ENCODE measurements around the gene AFF1. TPM values are rescaled to one million over a fixed set of nuclear protein-coding genes. Genes with fewer than 3 reads are reported as not detected.
"Not testable (repeated sequence)": the region's sequence is repeated elsewhere in the genome, so short reads cannot be mapped to it uniquely, and the experiment has no call there.

AFF1 gene
- total RNA-seq, 1 donor from 2014 or later, result 77.8 TPM

DNA sequence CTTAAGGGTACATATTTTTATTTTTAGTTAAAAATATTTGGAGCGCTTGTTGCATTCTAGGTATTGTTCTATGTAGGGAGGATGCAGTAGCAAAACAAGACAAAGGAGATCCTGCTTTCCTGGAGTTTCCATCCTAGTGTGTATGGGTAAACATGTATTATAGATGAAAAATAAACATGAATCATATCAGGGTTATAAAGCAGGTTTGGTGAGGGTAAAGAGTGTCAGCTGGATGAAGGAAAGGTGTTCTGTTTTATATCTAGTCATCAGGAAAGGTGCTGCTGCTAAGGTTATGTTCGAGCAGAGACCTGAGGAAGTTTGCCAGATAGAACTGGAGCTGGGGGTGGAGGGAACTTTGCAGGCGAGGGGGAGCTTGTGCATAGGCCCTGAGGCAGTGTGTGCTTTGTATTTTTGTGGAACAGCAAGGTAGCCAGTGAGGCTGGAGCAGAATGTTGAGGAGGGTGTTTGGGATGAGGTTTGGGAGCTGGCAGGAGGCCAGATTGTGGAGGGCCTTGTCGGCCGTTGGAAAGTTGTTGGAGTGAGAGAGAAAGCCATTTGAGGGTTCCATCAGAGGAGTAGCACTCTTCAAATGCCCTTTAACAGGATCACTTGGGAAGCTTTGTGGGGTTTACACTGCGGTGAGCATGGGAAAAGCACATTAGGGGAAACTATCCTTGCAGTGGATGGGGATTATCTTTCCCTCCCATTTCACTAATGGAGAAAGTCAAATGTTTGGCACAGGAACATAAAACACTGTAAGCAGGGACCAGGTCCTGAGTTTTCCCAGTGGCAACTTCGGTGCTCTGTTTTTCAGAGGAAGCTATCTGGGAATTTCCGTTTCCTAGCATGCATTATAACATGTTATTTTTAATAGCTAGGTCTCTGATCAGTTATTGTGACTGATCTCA is 35.9 kb downstream of the AFF1 start:
- intact Hi-C loops (cut with micrococcal nuclease), result no loop called here
- DNase-seq, result peak; percentile 37
- ATAC-seq, result no peak

DNA sequence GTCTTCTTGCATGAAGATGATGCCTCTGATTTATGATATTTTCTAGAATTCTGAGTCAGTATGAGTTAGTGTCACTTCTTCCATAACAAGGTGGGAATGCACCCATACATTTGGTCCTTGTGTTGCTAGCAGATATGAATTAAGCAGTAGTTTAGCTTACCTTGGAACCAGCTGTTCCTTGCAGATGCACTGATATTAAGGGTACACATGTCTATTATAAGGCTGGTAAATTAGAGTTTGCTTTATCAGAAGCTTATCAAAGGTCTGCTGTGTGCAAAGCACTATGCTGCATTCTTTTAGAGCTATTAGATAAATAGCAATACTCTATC is 36.5 kb downstream of the AFF1 start:
- ATAC-seq, result no peak
- intact Hi-C loops (cut with micrococcal nuclease), result no loop called here
- no peak for DNase-seq

DNA sequence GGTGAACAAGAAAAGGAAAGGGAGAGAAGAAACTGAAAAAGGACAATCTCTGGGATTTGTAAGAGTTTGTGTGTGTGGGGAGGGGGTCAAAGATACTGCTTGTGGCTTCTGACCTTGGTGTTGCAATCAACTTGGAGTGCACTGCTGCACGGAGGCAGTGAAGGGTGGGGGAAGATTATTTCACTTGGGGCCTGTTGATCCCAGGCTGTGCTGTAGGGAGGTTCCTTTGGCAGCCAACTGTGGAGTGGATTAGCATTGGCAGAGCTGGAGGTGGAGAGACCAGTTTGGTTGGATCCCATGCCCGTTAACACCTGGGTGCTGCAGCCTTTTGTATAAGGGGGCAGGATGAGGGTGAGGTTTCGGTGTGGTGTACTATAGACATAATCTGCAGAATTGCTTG is 38.2 kb downstream of the AFF1 start:
- intact Hi-C loops (cut with micrococcal nuclease), result no loop called here
- peak; percentile 89 for ATAC-seq
- no peak for DNase-seq

DNA sequence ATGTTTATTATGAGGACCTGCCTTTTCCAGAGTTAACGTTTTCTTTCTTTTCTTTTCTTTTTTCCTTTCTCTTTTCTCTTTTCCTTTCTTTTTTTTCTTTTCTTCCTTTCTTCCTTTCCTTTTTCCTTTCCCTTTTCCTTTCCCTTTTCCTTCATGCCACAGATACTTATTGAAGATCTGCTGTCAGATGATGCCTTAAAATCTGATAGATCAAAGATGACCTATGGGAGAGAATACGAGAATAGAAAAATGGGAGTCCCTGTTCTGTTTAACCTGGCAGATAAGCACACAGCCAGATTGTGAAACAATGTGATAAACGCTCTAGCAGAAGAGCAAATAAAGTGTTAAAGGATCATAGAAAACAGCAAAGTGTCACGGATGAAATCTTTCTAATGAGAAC is 38.9 kb downstream of the AFF1 start:
- intact Hi-C loops (cut with micrococcal nuclease), result no loop called here
- ATAC-seq (no peak), DNase-seq (no peak)

DNA sequence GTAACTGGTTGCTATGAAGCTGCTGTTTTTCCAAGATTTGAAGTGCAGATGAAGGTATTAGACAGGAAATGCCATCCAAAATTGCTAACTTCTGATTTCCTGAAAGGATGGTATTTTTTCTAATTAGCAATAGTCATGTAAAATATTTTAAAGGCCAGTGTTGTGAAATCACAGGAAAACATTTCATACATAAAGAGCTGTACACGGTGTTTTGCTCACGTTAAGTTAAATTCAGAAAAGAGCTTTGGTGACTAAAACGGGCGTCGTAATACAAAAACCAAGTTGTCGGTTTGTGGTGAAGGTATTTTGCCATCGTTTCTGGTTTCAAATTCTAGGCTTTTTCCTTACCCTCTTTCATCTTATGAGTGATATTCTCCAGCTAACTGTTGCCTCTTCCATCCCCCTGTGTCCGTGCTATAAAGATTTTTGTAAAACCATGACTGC is 39.8 kb downstream of the AFF1 start:
- DNase-seq (no peak), ATAC-seq (no peak)
- intact Hi-C loops (cut with micrococcal nuclease), result no loop called here

GRCh38 chr4:86975927-86976326 is 41.1 kb downstream of the AFF1 start:
- DNase-seq (no peak), ATAC-seq (no peak)
- intact Hi-C loops (cut with micrococcal nuclease), result no loop called here

GRCh38 chr4:86976801-86977485 is 42.1 kb downstream of the AFF1 start:
- ATAC-seq (no peak), DNase-seq (no peak)
- intact Hi-C loops (cut with micrococcal nuclease), result no loop called here

DNA sequence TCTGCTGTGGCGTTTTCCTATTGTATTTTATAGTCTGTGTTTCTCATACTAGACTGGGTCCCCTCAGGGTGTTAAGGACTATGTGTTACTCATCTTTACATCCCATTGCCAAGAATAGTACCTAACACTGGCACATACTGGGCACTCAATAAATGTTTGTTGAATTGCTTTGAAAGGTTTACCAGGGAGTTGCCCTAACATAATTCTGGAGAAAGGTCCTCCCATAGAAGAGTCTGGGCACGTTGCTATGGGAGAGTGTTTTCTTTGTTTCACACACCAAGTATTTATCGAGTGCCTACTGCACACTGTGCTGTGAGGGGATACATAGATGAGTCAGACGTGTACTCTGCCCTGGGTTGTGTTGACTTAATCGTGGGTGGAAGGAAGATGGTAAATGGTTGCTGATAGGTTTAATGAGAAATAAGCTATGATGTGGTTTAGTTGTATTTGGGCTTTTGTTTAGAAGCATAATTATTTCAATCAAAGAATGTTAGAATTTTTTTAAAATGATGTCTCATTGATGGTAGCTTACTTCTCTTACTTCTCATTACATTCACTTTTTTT is 42.9 kb downstream of the AFF1 start:
- intact Hi-C loops (cut with micrococcal nuclease), result no loop called here
- DNase-seq (no peak), ATAC-seq (no peak)

DNA sequence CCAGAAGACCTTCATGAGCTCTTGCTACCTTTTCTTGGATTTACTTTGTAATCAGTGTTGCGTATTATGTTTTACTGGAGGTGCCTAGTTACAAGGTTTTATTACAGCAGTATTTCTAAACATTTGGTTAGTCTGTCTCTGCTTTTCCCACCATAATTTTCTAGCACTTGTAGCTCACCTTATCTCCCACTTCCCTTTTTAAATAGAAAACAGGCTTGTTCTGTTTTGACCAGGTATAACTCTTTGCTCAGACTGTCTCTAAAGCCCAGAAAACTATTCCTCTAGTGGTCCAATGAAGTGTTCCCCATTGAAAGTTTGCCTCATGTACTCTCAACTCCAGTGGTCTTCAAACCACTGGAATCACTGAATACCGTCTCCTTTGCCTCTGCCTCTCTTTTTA is 43.9 kb downstream of the AFF1 start:
- intact Hi-C loops (cut with micrococcal nuclease), result no loop called here
- ATAC-seq (no peak), DNase-seq (no peak)

DNA sequence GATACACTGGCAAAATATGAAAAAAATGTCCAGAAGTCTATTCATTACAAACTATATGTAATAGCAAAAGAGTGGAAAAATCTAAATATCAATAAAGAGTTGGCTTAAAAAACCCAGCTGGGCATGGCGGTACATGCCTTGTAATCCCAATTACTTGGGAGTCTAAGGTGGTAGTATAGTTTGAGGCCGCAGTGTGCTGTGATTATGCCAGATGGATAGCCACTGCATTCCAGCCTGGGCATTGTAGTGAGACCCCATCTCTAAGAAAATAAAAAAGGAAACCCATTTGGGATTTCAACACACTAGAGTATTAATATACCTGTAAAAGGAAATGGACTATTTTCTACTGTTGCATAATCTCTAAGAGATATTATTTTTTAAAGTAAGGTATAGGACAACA is 45.4 kb downstream of the AFF1 start:
- intact Hi-C loops (cut with micrococcal nuclease), result no loop called here
- ATAC-seq, result no peak
- DNase-seq, result no peak

- peak; percentile 64 for ATAC-seq
- no peak for DNase-seq
- intact Hi-C loops (cut with micrococcal nuclease), result no loop called here
These were observed 47.0 kb downstream of the AFF1 start for GRCh38 chr4:86981789-86982188.

DNA sequence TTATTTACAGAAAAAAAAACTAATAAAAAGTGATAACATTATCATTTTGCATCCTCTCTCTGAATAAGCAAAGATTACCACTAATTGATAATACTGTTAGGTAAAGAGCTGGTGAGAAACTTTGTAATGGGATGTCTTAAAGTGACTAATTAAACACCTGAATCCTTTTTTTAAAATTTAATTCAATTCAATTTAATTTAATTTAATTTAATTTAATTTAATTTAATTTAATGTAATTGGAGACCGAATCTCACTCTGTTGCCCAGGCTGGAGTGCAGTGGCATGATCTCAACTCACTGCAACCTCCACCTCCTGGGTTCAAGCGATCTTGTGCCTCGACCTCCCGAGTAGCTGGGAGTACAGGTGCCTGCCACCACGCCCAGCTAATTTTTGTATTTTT is 51.0 kb downstream of the AFF1 start:
- ATAC-seq; intact Hi-C loops (cut with micrococcal nuclease); DNase-seq: not testable (repeated sequence)

DNA sequence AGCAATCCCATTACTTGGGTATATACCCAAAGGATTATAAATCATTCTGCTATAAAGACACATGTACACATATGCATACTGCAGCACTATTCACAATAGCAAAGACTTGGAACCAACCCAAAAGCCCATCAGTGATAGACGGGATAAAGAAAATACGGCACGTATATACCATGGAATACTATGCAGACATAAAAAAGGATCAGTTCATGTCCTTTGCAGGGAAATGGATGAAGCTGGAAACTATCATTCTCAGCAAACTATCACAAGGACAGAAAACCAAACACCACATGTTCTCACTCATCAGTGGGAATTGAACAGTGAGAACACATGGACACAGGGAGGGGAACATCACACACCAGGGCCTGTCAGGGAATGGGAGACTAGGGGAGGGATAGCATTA is 54.8 kb downstream of the AFF1 start:
- intact Hi-C loops (cut with micrococcal nuclease); ATAC-seq; DNase-seq: not testable (repeated sequence)

- no peak for ATAC-seq
- intact Hi-C loops (cut with micrococcal nuclease), result no loop called here
- no peak for DNase-seq
These were observed 55.7 kb downstream of the AFF1 start for GRCh38 chr4:86990510-86990909.

- intact Hi-C loops (cut with micrococcal nuclease), result no loop called here
- ATAC-seq (no peak), DNase-seq (no peak)
These were observed 57.2 kb downstream of the AFF1 start for GRCh38 chr4:86991994-86992393.

DNA sequence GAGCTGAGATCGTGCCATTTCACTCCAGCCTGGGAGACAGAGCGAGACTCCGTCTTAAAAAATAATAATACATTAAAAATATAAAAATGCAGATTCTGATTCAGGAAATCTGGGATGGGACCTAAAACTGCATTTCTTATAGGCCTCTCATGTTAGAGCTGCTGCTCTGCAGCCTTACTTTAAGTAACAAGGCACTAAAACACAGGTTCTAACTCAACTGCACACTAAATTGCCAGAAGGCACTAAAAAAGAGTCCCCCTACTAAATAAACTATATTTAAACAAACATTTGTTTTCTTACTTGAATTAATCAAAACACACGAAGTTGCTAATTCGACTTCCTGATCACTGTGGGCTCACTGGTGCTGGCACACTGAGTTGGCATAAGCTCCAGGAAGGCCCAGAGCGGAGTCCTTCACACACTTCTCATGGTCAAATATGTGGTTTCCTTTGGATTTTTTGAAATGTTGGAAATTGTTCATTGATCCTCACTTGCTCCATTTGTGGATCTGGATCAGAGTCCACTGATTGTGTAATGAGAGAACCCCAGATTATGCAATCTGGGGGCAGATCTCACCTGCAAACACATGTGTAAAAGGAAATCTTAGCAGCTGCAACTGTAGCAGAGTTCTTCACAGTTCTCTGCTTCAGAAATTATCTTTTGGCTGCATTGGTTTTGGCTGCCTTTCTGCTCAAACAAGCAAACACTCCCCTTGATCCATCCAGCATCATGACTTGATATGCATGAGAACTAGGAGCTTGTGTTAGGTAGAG is 59.3 kb downstream of the AFF1 start:
- intact Hi-C loops (cut with micrococcal nuclease), result no loop called here
- ATAC-seq, result peak; percentile 38
- no peak for DNase-seq

DNA sequence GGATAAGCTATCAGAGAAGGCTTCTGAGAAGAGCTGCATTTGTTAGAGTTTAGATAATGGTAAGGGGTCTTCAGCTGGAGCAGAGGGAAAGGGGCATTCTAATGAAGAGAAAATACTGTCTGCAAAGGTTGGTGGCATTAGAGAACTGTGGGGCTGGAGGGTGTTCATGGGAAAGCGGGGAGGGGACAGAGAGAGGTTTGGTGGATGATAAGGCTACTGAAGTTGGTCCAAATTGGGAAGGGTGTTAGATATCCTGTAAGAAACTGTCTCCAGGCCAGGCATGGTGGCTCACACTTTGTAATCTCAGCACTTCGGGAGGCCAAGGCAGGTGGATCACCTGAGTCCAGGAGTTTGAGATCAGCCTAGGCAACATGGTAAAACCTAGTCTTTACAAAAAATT is 59.9 kb downstream of the AFF1 start:
- ATAC-seq, result no peak
- intact Hi-C loops (cut with micrococcal nuclease), result no loop called here
- DNase-seq, result no peak

- intact Hi-C loops (cut with micrococcal nuclease); DNase-seq; ATAC-seq: not testable (repeated sequence)
These were observed 61.7 kb downstream of the AFF1 start for GRCh38 chr4:86996510-86996909.

GRCh38 chr4:86999136-86999643 is 64.4 kb downstream of the AFF1 start:
- intact Hi-C loops (cut with micrococcal nuclease), result no loop called here
- DNase-seq (no peak), ATAC-seq (peak; percentile 20)

DNA sequence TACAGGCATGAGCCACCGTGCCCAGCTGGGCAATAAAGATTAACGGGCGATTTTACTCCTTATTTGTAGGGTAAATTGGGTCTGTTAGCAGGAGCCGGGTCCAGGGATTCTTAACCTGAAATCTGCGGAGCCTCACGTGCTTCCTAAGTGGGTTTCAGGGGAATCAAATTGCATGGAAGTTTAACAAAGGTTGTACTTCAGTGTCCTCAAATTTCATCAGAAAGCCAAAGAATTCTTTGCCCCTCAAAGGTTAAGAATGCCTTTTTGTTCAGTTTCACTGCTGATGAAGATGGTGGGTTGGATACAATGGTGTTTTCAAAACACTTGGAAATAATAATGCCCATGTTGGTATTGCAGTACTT is 67.9 kb downstream of the AFF1 start:
- DNase-seq, result no peak
- ATAC-seq, result no peak
- intact Hi-C loops (cut with micrococcal nuclease), result no loop called here

Data from left ventricle myocardium superior (tissue), 1 donor.